HG02798 (cell line): ENCODE results near the gene BICDL2.

ENCODE experiments used
- ATAC-seq: cut with Tn5 transposase; IDR thresholded peaks from one replicate; pipeline ENCODE4 v1.9.1; 2021; ENCODE audit warnings: mild to moderate bottlenecking; ENCODE audit not compliant: unreplicated experiment, poor library complexity

The BICDL2 gene

DNA sequence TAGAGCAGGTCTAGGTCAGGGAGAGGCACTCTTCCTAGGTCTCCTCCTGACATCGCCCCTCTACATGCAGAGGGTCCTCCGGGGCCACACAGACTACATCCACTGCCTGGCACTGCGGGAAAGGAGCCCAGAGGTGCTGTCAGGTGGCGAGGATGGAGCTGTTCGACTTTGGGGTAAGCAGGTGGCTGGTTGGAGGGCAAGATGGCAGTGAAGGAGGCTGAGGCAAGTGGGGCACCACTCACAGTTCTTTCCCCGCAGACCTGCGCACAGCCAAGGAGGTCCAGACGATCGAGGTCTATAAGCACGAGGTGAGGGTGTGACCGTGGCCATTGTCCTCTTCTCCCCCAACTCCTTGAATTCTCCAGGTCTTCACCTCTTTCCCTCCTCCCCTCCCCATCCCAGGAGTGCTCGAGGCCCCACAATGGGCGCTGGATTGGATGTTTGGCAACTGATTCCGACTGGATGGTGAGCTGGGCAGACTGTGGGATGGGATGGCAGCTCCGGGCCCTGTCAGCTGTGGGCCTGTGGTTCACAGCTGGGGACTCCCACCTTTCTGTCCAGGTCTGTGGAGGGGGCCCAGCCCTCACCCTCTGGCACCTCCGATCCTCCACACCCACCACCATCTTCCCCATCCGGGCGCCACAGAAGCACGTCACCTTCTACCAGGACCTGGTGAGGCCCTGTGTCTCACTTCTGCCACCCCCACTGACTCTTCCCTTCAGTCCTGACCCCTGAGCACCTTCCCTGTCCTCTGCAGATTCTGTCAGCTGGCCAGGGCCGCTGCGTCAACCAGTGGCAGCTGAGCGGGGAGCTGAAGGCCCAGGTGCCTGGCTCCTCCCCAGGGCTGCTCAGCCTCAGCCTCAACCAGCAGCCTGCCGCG lies 9.9 kb downstream of the BICDL2 start:
- no peak for ATAC-seq

DNA sequence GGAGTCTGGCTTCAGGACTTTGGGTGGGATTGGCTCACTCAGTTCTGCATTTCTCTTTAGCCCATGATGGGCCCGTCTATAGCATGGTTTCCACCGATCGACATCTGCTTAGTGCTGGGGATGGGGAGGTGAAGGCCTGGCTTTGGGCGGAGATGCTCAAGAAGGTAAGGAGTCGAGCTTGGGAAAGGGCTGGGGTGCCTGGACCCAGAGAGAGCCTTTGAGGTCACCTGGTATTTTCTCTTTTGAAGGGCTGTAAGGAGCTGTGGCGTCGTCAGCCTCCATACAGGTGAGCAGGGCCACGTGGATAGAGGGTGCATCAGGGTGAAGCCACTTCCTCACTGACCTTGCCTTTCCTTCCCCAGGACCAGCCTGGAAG lies 10.8 kb downstream of the BICDL2 start:
- no peak for ATAC-seq

DNA sequence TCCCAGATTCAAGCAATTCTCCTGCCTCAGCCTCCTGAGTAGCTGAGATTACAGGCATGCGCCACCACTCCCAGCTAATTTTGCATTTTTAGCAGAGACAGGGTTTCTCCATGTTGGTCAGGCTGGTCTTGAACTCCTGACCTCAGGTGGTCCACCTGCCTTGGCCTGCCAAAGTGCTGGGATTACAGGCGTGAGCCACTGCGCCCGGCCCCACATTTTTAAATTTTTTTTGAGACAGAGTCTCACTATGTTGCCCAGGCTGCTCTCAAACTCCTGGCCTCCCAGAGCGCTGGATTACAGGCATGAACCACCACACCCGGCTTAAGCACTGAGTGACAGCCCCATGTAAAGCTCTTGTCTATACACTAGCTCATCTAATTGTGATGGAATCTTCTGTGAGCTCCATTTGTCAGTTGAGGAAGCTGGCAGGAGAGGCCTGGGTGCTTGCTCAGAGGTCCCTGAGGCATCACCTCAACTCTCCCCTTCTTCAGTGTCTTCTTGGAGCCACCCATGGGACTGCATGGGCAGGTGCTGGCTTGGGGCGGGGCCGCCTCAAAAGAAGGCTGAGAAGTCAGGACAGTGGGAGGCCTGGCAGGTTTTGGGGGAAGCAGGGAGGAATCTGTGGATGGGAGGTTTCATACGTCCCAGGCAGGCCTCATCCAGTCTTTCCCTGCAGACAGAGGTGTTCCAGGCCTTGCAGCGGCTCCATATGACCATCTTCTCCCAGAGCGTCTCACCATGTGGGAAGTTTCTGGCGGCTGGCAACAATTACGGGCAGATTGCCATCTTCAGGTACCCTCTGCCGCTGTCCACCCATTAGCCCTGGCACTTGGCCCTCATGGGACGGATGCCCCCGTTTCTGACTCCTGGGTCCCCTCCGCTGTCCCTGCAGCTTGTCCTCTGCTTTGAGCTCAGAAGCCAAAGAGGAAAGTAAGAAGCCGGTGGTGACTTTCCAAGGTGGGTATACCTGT lies 11.4 kb downstream of the BICDL2 start:
- ATAC-seq: no peak

DNA sequence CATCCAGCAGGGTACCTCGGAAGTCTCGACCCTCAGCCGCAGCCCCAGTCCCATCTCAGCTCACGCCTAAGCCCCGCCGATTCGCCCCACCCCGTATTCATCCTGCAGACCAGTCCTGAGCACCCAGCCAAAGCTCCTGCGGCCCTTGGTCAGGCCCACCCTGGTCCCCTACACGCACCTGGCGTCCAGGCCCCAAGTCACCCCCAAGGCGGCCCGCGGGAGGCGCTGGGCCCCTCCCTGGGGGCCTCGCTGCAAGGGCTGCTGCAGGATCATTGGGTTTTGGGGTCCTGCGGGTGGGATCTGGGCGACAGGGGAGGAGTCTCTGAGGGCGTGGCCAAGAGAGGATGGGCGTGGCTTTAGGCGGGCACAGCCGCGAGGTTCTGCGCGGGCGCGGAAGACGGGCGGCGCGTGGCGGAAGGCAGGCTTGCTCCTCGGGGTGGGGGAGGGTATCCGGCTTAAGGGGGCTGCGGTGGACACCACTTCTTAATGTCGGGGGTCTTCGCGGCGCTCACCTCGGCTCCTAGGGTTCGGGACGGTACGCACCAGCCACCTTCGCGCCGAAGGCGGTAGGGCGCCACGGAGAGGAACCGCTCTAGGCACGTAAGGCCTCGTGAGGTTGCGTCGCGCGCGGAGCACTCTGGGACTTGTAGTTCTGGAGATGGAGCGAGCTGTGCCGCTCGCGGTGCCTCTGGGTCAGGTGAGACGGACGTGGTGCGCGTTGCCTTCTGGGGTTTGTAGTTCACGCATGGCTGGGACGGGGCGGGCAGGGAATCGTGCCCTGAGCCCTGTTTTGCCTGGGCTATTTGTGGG lies 12.9 kb downstream of the BICDL2 start, which contains the start of the genes HCFC1R1 and THOC6:
Gene HCFC1R1 (minus strand): TSS at position 274 of the 810 bp plus-strand sequence. CDS start 1 bp downstream, at position 273.
Gene THOC6 (plus strand): TSS at position 367 of the 810 bp plus-strand sequence. CDS start 292 bp downstream, at position 659.
- peak; percentile 80 for ATAC-seq

DNA sequence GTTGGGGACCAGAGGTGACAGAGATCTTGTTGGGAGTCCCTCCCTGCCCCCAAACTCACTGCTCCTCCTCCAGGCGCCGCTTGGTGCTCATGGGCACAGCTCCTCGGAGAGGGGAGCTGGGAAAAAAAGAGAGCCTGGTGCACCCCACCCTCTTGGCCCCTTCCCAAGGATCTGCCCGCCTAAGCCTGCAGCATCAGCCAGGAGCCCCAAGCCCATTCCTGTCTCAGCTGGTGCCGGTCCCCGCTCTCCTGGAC lies 13.4 kb downstream of the BICDL2 start:
- ATAC-seq: no peak

DNA sequence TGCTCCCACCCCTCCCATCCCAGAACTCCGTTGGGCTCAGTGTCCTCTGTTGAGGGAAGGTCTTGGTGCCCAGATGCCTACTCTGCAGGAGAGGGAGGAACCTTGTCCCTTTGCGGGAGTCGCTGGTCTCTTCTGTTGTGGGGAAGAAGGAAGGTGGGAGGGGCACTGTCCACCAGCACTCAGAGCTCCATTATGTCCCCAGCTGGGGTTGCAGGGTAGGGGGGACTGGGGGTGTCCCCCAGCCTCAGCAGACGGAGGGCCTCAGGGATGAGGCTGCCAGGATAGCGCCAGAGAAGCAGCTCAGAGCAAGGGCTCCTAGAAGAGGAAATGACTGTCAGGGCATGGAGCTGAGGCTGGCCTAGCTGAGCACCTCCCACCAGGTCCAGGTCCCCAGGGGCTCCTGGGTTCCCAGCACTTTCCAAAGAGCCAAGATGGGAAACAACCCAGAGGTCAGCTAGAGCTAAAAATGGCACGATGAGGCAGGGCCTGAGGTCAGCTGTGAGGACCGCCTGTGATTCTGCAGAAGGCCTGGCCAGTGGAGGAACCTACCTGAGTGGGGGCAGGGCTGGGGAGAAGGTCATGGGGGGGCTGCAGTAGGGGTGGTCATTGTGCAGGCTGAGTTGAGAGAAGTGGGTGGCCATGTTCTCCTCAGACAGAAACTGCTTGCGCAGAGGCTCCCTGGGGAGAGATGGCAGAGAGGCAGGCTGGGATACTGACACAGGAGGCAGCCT lies 13.9 kb downstream of the BICDL2 start:
- no peak for ATAC-seq

DNA sequence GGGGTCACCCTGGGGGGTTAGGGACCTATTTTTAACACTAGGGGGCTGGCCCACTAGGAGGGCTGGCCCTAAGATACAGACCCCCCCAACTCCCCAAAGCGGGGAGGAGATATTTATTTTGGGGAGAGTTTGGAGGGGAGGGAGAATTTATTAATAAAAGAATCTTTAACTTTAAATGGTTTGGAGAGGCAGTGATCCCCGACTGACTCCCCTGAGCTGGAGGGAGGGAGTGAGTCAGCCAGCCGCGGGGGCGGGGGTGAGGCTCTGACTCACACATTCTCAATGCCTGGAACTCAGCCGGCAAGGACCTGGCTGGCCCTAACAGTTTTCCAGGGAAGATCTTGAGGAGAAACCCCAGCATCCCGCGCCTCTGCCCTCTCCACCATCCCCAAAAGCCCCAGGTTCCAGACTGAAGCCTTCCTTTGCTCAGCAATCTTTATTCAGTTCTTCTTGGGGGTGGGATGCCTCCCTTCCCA lies 14.5 kb downstream of the BICDL2 start:
- no peak for ATAC-seq

DNA sequence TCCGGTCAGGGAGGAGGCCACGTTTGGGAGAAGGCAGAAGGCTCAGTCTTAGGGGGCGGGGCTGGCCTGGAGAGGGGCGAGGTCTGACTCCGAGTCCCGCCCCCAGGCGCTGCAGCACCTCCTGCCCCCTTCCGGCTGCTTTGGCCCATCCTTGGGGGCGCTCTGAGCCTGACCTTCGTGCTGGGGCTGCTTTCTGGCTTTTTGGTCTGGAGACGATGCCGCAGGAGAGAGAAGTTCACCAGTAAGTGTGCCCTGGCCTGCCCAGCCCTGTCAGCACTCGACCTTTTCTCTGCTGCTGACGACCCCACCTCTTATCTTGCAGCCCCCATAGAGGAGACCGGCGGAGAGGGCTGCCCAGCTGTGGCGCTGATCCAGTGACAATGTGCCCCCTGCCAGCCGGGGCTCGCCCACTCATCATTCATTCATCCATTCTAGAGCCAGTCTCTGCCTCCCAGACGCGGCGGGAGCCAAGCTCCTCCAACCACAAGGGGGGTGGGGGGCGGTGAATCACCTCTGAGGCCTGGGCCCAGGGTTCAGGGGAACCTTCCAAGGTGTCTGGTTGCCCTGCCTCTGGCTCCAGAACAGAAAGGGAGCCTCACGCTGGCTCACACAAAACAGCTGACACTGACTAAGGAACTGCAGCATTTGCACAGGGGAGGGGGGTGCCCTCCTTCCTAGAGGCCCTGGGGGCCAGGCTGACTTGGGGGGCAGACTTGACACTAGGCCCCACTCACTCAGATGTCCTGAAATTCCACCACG lies 15.1 kb downstream of the BICDL2 start:
- ATAC-seq: no peak

DNA sequence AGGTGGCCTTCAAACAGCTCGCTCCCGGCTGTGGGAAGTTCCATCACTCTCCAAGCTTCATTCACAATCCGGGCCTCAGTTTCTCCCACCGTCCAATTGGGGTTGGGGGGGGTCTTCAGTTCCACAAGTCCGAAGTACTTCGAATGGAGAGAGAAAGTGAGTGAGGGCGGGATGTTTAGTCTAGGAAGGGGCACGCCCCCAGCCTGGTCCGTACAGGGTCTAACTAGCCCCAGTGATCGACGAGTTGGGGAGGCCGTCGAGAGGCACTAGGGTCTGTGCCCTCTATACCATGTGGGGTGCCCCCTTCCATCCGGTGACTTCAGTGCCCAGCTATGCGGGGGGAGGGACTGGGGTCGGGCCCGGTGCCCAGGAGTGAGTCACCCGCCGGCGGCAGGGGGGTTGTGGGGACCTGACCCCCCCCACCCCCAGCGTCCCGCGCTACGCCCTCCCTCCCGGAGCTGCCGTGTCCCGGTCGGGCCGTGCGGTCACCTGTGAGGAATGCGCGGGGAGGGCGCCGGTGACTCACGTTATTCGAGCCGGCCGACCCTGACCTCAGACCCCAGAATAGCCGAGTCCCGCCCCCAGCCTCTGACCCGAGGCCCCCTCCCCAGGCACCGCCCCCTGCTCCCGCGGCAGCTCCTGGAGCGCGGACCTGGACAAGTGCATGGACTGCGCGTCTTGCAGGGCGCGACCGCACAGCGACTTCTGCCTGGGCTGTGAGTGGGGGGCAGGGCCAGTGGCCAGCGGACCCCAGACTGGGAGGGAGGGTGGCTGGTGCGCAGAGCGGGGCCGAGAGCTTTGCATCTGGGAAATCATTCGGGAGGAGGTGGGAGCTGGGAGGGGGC lies 15.9 kb downstream of the BICDL2 start:
- ATAC-seq: no peak

DNA sequence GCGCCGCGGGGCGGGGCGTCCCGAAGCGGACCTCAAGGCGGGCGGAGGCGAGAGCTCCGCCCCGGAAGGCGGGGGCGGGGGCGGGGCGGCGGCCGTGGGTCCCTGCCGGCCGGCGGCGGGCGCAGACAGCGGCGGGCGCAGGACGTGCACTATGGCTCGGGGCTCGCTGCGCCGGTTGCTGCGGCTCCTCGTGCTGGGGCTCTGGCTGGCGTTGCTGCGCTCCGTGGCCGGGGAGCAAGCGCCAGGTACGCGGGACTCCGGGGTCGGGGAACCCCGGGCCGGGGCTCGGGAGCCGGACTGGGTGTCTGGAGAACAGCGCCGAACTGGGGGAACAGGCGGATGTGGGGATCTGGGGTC lies 16.5 kb downstream of the BICDL2 start, which contains the start of gene TNFRSF12A:
Gene TNFRSF12A (plus strand): TSS at position 122 of the 357 bp plus-strand sequence. CDS start 30 bp downstream, at position 152.
- peak; percentile 26 for ATAC-seq

DNA sequence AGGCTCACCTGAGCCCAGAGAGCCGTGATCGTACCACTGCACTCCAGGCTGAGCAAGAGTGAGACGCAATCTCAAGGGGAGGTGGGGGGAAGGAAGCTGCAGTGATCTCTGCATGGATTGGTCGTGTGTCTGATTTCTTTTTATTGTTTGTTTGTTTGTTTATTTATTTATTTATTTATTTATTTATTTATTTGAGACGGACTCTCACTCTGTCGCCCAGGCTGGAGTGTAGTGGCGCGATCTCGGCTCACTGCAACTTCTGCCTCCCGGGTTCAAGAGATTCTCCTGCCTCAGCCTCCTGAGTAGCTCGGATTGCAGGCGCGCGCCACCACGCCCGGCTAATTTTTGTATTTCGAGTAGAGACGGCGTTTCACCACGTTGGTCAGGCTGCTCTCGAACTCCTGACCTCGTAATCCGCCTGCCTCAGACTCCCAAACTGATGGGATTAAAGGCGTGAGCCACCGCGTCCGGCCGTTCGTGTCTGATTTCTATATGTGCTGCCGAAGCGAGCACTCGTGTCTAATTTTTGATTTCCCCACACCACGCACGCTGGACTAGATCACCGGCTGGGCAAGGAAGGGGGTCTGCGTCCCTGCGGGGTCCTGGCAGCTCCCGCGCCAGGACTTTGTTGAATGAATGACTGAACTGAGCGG lies 17.0 kb downstream of the BICDL2 start:
- no peak for ATAC-seq

DNA sequence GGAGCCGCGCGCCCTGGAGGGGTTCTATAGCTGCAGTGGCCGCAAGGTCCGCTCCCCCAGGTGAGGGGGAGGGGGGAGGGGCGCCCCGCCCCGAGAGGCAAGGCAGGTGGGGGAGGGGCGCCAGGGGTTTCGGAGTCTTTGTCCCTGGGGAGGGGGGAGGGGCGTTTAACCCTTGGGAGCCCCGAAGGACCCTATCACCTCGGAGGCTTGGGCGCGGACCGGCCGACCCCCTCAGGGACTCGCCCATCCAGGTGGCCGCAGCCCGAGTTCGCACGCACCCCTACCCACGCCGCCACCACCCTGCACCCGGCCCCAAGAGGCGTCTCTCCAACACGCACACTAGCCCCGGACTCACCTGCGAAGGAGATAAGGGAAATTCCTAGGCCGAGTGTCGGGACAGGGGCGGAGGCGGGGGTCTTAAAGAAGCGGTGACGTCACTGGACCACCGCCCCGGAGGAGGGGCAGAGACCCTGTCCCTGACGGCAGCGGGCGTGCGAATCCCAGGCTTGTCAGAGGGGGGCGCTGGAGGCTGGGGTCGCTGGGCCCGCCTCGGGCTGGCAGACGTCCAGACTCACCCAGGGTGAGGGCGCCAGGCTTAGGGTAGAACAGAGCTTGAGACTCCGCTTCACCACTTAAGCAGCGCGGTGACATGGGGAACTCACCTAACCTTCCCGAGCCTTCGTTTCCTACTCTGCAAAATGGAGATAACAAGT lies 18.8 kb downstream of the BICDL2 start, which contains the start of gene CLDN6:
Gene CLDN6 (minus strand): TSS at position 390 of the 713 bp plus-strand sequence. CDS start 2,162 bp downstream, outside the sequence.
- no peak for ATAC-seq

DNA sequence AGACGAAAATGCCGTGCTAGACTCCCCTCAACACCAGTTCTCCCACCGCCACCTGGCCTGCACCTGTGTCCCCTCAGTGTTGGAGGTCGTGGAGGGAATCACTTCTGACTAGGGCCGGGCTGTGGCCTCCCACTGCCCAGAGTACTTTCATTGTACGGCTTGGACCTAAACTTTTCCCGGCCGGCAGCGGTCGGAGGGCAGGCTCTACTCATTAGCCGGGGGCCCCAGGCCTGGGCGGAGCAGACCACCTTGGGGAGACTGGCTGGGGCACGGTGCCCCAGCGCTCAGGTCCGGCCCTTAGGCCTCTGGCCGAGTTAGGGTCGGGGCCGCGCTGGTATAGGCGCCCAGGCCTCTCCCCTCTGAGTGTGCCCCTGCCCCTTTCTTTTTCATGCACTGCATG lies 19.4 kb downstream of the BICDL2 start:
- no peak for ATAC-seq

DNA sequence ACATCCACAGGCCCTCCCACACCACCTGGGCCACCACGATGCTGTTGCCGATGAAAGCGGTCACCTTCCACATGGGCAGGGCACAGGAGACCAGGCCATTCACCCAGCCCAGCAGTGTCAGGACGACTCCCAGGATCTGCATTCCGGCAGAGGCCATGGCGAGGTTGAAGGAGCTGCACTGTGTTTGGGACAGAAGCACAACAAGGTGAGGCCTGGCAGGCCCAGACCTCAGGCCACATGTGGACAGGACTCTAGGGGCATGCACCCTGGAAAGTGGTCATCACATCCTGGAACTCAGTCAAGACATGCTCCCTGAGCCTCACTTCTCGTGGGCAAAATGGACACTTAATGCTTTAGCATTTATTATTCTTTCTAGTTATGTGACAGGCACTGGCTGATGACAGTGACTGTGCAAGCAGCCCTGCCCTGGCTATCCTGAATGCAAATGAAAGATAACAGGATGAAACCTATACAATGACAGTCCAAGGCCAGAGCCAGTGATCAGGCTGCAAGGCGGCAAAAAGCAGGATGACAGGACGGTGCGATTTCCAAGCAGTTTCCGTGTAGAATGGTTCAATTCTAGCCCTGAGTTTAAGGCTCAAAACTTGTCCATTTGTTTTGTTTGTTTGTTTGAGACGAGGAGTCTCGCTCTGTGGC lies 20.8 kb downstream of the BICDL2 start:
- no peak for ATAC-seq

DNA sequence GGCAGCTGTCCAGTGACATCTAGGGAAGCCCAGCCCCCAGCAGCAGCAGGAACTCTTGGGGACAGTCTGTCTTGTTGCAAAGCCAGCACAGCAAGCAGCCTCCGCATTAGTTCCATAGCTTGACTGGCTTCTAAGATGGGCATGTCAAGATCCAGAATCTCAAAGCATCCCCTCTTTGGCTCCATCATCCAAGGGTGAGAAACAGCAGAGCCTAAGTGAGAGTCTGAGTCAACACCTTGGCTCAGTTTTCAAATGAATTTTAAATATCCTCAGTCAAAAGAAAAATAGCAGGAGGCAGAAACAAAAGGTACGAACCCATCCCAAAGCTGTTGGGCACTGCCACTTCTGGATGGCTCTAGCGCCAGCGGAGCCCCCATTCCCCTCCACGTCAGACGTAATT lies 21.8 kb downstream of the BICDL2 start:
- ATAC-seq: no peak

DNA sequence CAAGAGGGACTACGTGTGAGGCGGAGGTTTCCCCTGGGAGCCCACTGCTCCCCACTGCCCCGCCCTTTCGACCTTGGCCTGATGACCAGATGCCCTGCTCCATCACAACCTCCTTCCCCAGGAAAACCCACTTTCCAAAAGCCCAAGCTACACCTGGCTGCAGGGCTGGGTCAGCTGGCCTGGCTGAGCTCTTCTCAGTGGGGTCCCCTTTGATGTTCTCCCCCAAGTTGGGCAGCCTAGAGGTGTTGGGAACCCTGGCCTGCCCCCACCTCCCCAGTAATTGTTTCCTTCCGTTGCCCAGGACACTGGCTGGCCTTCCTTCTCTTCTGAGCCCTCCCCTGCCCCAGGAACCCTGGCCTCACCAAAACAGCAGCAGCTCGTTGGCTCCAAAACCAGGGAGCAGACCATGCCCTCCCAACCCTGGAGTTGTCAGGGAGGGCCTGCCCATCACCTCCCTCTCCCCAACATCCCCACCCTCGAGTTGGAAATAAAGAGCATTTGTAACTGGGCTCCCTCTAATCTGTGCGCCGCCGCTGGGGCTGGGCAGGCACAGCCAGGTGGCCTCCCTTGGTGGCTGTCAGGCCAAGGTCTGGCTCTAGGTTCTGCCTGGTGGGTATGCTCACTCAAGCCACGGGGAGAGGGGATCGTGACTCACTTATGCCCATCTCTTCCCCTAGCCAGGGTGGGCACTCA lies 22.6 kb downstream of the BICDL2 start:
- no peak for ATAC-seq
